Neural cell (in vitro differentiated cells): ENCODE measurements around the gene SSBP2. TPM values are rescaled to one million over a fixed set of nuclear protein-coding genes. Genes with fewer than 3 reads are reported as not detected.

Experiments
- H2AFZ ChIP-seq: fragments of 200-600, 300-800 bp; sonication (generic), shearing (Covaris generic); 2 replicates; pipeline ENCODE4 v1.6.0; 2014; ENCODE audit warnings: low read depth, mild to moderate bottlenecking, antibody characterized with exemption, low read length, moderate library complexity
- H3F3A ChIP-seq: fragments of 200-600 bp; shearing (Covaris generic); 2 replicates; pipeline ENCODE4 v1.6.1; 2016; ENCODE audit warnings: mild to moderate bottlenecking, moderate library complexity, mixed read lengths, antibody characterized with exemption, low read length; ENCODE audit not compliant: insufficient read depth, poor library complexity, severe bottlenecking
- H3K27ac ChIP-seq: fragments of 200-600, 300-800 bp; sonication (generic), shearing (Covaris generic); 2 replicates; pipeline ENCODE4 v1.5.1; 2014; ENCODE audit warnings: mild to moderate bottlenecking, low read length, moderate library complexity
- H3K27me3 ChIP-seq: fragments of 300-800, 200-600 bp; sonication (generic), shearing (Covaris generic); 2 replicates; pipeline ENCODE4 v1.6.0; 2014; ENCODE audit warnings: mild to moderate bottlenecking, low read depth, low read length, moderate library complexity; ENCODE audit not compliant: insufficient read depth
- H3K36me3 ChIP-seq: fragments of 300-800, 200-600 bp; sonication (generic), shearing (Covaris generic); 2 replicates; pipeline ENCODE4 v1.5.1; 2014; ENCODE audit warnings: mild to moderate bottlenecking, antibody characterized with exemption, low read length, moderate library complexity; ENCODE audit not compliant: insufficient read depth
- H3K4me2 ChIP-seq: fragments of 300-800, 200-600 bp; sonication (generic), shearing (Covaris generic); 2 replicates; pipeline ENCODE4 v1.6.0; 2014; ENCODE audit warnings: mild to moderate bottlenecking, low read length
- H3K4me3 ChIP-seq: fragments of 300-800, 200-600 bp; sonication (generic), shearing (Covaris generic); 2 replicates; pipeline ENCODE4 v1.5.1; 2014; ENCODE audit warnings: mild to moderate bottlenecking, low read length, moderate library complexity
- H3K79me2 ChIP-seq: fragments of 200-600 bp; shearing (Covaris generic); replicated peaks from 2 replicates; pipeline ENCODE4 v1.6.0; 2014; ENCODE audit warnings: mild to moderate bottlenecking, low read length, moderate library complexity; ENCODE audit not compliant: insufficient read depth
- H3K9ac ChIP-seq: fragments of 300-800, 200-600 bp; sonication (generic), shearing (Covaris generic); 2 replicates; pipeline ENCODE4 v1.6.1; 2016; ENCODE audit warnings: mild to moderate bottlenecking, low read length, mixed read lengths
- H3K9me2 ChIP-seq: fragments of 200-600 bp; shearing (Covaris generic); 2 replicates; pipeline ENCODE4 v1.6.1; 2016; ENCODE audit warnings: mild to moderate bottlenecking, low read length, mixed read lengths; ENCODE audit not compliant: insufficient read depth
- H3K9me3 ChIP-seq: fragments of 200-600, 300-800 bp; sonication (generic), shearing (Covaris generic); 2 replicates; pipeline ENCODE4 v1.6.1; 2016; ENCODE audit warnings: mild to moderate bottlenecking, mixed run types, low read length, moderate library complexity, mixed read lengths
- H4K20me1 ChIP-seq: fragments of 200-600 bp; shearing (Covaris generic); 2 replicates; pipeline ENCODE4 v1.6.1; 2016; ENCODE audit warnings: mild to moderate bottlenecking, mixed run types; ENCODE audit not compliant: insufficient read depth
- CTCF ChIP-seq: fragments of 450-650 bp; IDR thresholded peaks from 2 replicates; pipeline ENCODE4 v1.5.1; 2014; ENCODE audit warnings: antibody characterized with exemption, mild to moderate bottlenecking, moderate library complexity; ENCODE audit not compliant: poor library complexity, severe bottlenecking
- EP300 ChIP-seq: fragments of 450-650 bp; conservative IDR thresholded peaks from 2 replicates; pipeline ENCODE4 v1.6.1; 2014; ENCODE audit warnings: antibody characterized with exemption, mild to moderate bottlenecking, moderate library complexity; ENCODE audit not compliant: poor library complexity, severe bottlenecking
- EZH2 ChIP-seq: fragments of 200-600, 300-800 bp; shearing (Covaris generic), sonication (generic); IDR thresholded peaks from 2 replicates; pipeline ENCODE4 v1.6.1; 2014; ENCODE audit warnings: antibody characterized with exemption, low read length, borderline replicate concordance, mild to moderate bottlenecking; ENCODE audit not compliant: insufficient read depth, poor library complexity, severe bottlenecking
- MXI1 ChIP-seq: fragments of 450-650 bp; conservative IDR thresholded peaks from 2 replicates; pipeline ENCODE4 v1.6.1; 2014; ENCODE audit warnings: antibody characterized with exemption, mild to moderate bottlenecking; ENCODE audit not compliant: poor library complexity, severe bottlenecking
- POLR2AphosphoS5 ChIP-seq: IDR thresholded peaks from 2 replicates; pipeline ENCODE4 v1.6.1; 2012
- RAD21 ChIP-seq: fragments of 450-650 bp; conservative IDR thresholded peaks from 2 replicates; pipeline ENCODE4 v1.6.1; 2014; ENCODE audit warnings: antibody characterized with exemption, mild to moderate bottlenecking, moderate library complexity
- SMC3 ChIP-seq: fragments of 450-650 bp; conservative IDR thresholded peaks from 2 replicates; pipeline ENCODE4 v1.6.1; 2014; ENCODE audit warnings: antibody characterized with exemption, mild to moderate bottlenecking, moderate library complexity; ENCODE audit not compliant: poor library complexity
- TAF1 ChIP-seq: IDR thresholded peaks from 2 replicates; pipeline ENCODE4 v1.6.1; 2012; ENCODE audit warnings: low read depth
- polyA plus RNA-seq: library from polyadenylated mRNA; depleted of rRNA; stranded (reverse); fragments of >200 nt; gene quantifications from 2 replicates; pipeline ENCODE4 v1.2.3, GENCODE V29; 2014
- TF ChIP-seq, protein P1 (sequence below): IDR thresholded peaks from 2 replicates; pipeline ENCODE4 v1.6.1; 2012; ENCODE audit warnings: borderline replicate concordance

Gene SSBP2
- polyA plus RNA-seq, 1 donor from 2014 or later, result 128 TPM

DNA sequence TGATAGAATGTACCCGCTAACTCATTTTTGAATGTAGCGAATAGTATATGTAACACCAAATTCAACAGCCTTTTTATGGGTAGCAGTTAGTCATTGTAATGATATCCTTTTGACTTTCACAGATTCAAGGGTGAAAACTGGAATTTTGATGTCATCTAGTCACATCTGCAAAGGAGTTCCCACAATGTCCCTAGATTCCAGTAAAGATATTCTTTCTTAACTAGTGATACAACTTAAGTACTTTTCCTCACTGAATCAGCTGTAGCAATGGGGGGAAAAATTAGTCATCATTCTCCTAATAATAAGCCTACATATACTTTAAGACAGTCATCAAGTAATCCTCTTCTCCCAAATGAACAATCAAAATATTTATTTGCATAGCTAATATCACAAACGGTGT is 11.5 kb upstream of the SSBP2 start:
- Histone ChIP-seq H2AFZ (no peak overlapping the region), H3K4me2 (no peak overlapping the region), H3K79me2 (no peaks in the 10 kb centered on the region), H3K36me3 (no peaks in the 10 kb centered on the region), H3K9ac (no peak overlapping the region), H3K9me2 (no peaks in the 10 kb centered on the region), H3K4me3 (no peak overlapping the region), H3K27ac (no peak overlapping the region), H3K9me3 (no peaks in the 10 kb centered on the region), H3K27me3 (no peaks in the 10 kb centered on the region), H3F3A (no peaks in the 10 kb centered on the region), H4K20me1 (no peaks in the 10 kb centered on the region)
- no peak for TF ChIP-seq POLR2AphosphoS5
- no peak for TF ChIP-seq EZH2
- TF ChIP-seq MXI1, result no peak
- TF ChIP-seq RAD21, result no peak
- TF ChIP-seq, protein P1, sequence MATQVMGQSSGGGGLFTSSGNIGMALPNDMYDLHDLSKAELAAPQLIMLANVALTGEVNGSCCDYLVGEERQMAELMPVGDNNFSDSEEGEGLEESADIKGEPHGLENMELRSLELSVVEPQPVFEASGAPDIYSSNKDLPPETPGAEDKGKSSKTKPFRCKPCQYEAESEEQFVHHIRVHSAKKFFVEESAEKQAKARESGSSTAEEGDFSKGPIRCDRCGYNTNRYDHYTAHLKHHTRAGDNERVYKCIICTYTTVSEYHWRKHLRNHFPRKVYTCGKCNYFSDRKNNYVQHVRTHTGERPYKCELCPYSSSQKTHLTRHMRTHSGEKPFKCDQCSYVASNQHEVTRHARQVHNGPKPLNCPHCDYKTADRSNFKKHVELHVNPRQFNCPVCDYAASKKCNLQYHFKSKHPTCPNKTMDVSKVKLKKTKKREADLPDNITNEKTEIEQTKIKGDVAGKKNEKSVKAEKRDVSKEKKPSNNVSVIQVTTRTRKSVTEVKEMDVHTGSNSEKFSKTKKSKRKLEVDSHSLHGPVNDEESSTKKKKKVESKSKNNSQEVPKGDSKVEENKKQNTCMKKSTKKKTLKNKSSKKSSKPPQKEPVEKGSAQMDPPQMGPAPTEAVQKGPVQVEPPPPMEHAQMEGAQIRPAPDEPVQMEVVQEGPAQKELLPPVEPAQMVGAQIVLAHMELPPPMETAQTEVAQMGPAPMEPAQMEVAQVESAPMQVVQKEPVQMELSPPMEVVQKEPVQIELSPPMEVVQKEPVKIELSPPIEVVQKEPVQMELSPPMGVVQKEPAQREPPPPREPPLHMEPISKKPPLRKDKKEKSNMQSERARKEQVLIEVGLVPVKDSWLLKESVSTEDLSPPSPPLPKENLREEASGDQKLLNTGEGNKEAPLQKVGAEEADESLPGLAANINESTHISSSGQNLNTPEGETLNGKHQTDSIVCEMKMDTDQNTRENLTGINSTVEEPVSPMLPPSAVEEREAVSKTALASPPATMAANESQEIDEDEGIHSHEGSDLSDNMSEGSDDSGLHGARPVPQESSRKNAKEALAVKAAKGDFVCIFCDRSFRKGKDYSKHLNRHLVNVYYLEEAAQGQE, result no peak
- no peak for TF ChIP-seq SMC3
- TF ChIP-seq EP300, result no peak
- TF ChIP-seq TAF1, result no peak
- TF ChIP-seq CTCF, result no peak

DNA sequence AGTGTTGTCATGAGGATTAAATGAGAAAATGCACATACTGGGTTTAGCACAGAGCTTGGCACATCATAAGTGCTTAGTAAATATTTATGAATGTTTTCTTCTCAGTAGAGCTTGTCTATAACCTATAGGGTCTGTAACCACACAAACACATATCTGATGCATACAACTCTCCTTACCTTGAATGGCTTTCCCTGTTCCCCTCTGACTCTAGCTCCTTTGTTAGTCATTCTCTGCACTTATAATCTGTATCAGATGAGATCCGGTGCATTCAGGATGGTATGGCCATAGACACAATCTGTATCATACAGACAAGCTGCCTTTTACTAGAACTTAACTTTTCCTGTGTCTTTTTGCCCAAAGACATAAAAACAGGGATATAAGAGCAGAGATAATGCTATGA is 11.1 kb upstream of the SSBP2 start:
- Histone ChIP-seq H2AFZ (no peak overlapping the region), H3F3A (no peaks in the 10 kb centered on the region), H3K27me3 (no peaks in the 10 kb centered on the region), H3K36me3 (no peaks in the 10 kb centered on the region), H4K20me1 (no peaks in the 10 kb centered on the region), H3K9me3 (no peaks in the 10 kb centered on the region), H3K4me3 (no peak overlapping the region), H3K9me2 (no peaks in the 10 kb centered on the region), H3K4me2 (no peak overlapping the region), H3K27ac (no peak overlapping the region), H3K9ac (no peak overlapping the region), H3K79me2 (no peaks in the 10 kb centered on the region)
- TF ChIP-seq RAD21 (no peak), TAF1 (no peak), MXI1 (no peak), EZH2 (no peak), POLR2AphosphoS5 (no peak), EP300 (no peak), SMC3 (no peak)
- TF ChIP-seq, protein P1, result no peak
